ENCODE data around the gene FBLN1.

GRCh38 chr22:45603619-45604018, 100.9 kb downstream of the FBLN1 start:
- no peak for TF ChIP-seq CTCF (IDR thresholded peaks at IDR 0.05)
- TF ChIP-seq POLR2A (IDR thresholded peaks at IDR 0.05): no peak
